GM18951 (cell line): ENCODE results near the gene CRKL.
"Not testable (repeated sequence)": the region's sequence is repeated elsewhere in the genome, so short reads cannot be mapped to it uniquely, and the experiment has no call there.

Experiments used
- POLR2A ChIP-seq: IDR thresholded peaks from 4 replicates; pipeline ENCODE4 v1.6.1; 2011; ENCODE audit warnings: mild to moderate bottlenecking; ENCODE audit not compliant: insufficient read length, insufficient read depth; ENCODE audit errors: extremely low read depth
- in situ Hi-C: fragments of 300-500 bp; cut with MboI; formaldehyde crosslinking; loops from one replicate; pipeline ENCODE4 v1.12.0; 2022; ENCODE audit warnings: low sequenced_read_pairs, mixed read lengths, inconsistent platforms; ENCODE audit not compliant: unreplicated experiment

CRKL gene

DNA sequence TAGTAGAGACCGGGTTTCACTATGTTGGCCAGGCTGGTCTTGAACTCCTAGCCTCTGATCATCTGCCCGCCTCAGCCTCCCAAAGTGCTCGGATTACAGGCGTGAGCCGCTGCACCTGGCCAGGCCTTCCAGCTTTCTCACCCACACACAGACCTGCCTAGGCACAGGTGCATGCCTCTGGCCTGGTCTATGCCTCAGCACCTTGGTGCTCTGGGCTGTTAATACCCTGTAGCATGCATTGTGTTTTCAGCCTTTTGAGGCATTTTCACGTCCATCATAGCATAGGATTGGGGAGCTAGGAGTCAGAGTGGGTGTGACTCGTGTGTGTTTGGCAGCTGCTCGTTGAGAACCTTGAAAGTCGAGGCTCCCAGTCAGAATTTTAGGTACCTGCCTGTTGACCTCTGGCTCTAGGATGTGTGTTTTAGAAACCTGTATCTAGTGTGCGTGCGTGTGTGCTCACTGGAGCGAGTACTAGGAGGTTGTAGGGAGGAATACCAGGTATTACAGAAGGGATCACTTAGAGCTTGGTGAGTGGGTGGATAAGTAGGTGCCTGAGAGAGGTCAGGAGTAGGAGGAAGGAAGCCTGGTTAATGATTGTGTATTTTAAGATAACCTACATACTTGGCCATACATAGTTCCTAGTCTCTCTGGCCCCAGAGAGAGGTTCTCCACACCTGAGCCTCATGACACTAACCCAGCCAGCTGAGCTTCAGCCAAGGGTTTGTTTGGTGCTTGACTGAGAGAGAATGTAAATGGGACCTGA, 20.0 kb downstream of the CRKL start:
- TF ChIP-seq POLR2A: no peak
- in situ Hi-C loops: no loop called here

DNA sequence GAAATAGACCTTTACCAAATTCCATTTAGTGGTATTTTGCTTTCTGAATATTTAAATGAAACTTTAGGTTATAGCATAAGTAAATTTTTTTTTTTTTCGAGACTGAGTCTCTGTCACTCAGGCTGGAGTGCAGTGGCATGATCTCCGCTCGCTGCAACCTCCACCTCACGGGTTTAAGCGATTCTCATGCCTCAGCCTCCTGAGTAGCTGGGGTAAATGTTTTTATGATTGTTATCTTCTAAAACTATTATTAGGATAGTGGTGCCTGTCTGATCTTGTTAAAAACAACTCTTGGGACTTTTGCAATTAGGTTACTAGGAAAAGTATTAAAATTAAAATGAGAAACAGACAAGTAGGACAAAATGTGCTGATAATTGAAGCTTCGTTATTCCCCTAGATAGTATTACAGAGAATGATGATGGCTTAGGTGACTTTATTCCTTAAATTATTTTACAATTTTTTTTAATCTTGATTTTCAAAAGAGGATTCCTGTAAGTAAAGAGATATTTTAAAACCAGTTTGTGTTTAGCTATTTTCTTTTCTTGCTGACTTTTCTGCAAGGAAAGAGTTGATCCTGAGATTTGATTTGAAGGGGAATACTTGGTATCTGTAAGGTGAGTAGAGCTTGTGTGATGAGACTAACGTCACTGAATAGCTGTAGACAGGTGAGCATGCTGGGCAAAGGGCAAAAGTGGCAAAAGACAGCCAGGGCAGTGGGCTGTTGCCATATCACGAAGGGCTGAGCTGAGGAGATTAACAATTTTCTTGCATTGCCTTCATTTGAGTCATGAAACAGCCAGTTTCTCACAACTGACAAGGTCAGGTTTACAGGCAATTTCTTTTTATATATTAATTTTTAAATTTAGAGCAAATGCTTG, 20.8 kb downstream of the CRKL start:
- no peak for TF ChIP-seq POLR2A
- in situ Hi-C loops: no loop called here

- in situ Hi-C loops: not testable (repeated sequence)
Measured at GRCh38 chr22:20939457-20940185, 22.4 kb downstream of the CRKL start.

- in situ Hi-C loops: no loop called here
- TF ChIP-seq POLR2A: no peak
Measured at GRCh38 chr22:20940186-20940651, 23.0 kb downstream of the CRKL start.

DNA sequence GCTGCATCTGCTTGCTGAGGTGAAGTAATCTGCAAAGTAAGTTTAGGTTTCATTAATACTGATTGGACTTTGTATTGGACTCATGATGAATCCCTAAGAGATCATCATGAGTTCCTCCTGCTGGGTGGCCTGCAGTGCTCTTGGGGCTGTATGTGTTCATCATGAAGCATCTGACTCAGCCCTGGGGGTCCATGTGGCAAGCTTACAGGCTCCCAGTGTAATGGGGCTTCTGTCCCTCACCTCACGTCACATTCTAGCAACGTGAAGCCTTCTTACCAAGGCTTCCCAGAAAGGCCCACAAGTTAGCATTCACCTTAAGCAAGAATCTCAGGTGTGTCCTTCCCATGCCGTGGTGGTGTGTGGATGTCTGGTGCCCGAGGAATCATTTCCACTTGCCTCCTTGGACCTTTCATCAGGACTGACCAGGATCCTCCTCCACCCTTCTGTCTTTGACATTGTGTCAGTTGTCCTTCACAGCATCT, 23.7 kb downstream of the CRKL start:
- no peak for TF ChIP-seq POLR2A

GRCh38 chr22:20942203-20942902, 25.1 kb downstream of the CRKL start:
- in situ Hi-C loops: not testable (repeated sequence)

More for the DNA sequence above, 23.7 kb downstream of the CRKL start:
- in situ Hi-C loops: no loop called here

DNA sequence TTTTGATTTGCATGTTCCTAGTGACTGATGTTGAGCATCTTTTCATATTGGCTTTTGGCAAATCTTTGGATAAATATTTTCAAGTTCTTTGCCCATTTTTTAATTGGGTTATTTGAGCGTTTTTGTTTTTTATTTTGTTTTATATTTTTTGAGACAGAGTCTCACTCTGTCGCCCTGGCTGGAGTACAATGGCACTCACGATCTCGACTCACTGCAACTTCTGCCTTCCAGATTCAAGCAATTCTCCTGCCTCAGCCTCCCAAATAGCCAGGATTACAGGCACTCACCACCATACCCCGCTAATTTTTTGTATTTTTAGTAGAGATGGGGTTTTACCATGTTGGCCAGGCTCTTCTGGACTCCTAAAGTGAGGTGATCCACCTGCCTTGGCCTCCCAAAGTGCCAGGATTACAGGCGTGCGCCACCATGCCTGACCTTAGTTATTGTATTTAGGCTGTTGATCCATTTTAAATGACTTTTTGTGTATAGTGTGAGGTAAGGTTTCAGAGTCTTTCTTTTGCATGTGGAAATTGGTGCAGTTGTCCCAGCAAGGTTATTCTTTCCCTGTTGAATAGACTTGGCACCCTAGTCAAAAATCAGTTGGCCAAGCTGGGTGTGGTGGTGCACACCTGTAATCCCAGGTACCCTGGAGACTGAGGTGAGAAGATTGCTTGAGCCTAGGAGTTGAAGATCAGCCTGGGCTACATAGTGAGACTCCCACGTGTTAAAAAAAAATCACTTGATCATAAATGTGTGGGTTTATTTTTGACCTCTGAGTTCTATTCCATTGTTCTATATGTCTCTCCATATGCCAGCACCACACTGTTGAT, 26.1 kb downstream of the CRKL start:
- in situ Hi-C loops: no loop called here

GRCh38 chr22:20944042-20944441, 26.8 kb downstream of the CRKL start:
- no peak for TF ChIP-seq POLR2A
- in situ Hi-C loops: no loop called here

More for the DNA sequence above, 26.1 kb downstream of the CRKL start:
- no peak for TF ChIP-seq POLR2A

DNA sequence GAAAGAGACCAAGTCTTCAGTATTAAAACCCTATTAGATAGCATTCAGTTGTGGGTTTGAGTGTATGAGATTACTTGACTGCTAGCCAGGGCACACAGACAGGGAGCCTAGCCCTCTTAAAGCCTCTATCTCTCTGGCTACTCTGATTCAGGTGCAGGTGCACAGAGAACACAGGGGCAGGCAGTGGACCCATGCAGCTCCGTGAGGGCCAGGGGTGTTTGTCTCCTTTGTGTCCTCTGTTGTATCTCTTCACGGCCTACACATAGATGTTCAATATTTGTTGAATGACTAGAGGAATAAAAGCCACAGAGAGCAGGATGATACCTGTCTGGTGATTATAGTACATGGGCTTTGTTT, 28.3 kb downstream of the CRKL start:
- TF ChIP-seq POLR2A: no peak
- in situ Hi-C loops: no loop called here

GRCh38 chr22:20946080-20946986, 29.1 kb downstream of the CRKL start:
- TF ChIP-seq POLR2A: no peak
- in situ Hi-C loops: no loop called here

DNA sequence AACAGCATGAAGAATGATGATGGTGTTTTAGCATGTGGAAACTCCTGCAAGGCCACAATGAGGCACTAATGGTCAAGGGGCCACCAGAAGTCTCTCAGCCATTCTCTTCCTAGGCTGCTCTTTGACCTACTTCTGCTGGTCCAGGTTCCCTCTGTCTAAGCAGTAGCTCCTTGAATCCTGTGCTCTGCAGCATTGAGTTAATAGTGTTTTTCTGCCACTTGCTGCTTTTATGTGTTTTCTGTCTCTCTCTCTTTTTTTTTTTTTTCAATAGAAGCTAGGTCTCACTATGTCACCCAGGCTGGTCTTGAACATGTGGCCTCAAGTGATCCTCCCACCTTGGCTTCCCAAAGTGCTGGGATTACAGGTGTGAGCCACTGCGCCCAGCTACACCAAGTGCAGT, 29.8 kb downstream of the CRKL start:
- no peak for TF ChIP-seq POLR2A

More for the DNA sequence above, 29.8 kb downstream of the CRKL start:
- in situ Hi-C loops: no loop called here
